K562 (cell line): ENCODE data around the gene ARHGAP24. TPM values are rescaled to one million over a fixed set of nuclear protein-coding genes. Genes with fewer than 3 reads are reported as not detected.

Source experiments
- CBFB ChIP-seq: sonication (generic); formaldehyde crosslinking; IDR thresholded peaks from 2 replicates; pipeline ENCODE4 v1.4.0; 2020; ENCODE audit warnings: mild to moderate bottlenecking, missing genetic modification reagents
- DEAF1 ChIP-seq: fragments of 450-650 bp; formaldehyde crosslinking; IDR thresholded peaks from 2 replicates; pipeline ENCODE4 v1.4.0; 2020; ENCODE audit warnings: mild to moderate bottlenecking, moderate library complexity
- REST ChIP-seq, 2 experiments: fragments of 450-650 bp; formaldehyde crosslinking in 1 of 2; IDR thresholded peaks; 2 replicates each; pipeline versions ENCODE4 v1.4.0 to v1.6.1; 2014 to 2020; ENCODE audit warnings: mild to moderate bottlenecking in 2 of 2, borderline replicate concordance in 1 of 2, low read depth in 1 of 2
- RFX7 ChIP-seq: fragments of 250-450 bp; sonication (Bioruptor Pico); IDR thresholded peaks from 2 replicates; pipeline ENCODE4 v1.5.1; 2021; ENCODE audit warnings: mild to moderate bottlenecking
- SMARCA5 ChIP-seq: fragments of 450-650 bp; IDR thresholded peaks from 2 replicates; pipeline ENCODE4 v1.6.1; 2016
- XRCC3 ChIP-seq: fragments of 450-650 bp; IDR thresholded peaks from 2 replicates; pipeline ENCODE4 v1.6.1; 2017; ENCODE audit warnings: mild to moderate bottlenecking, moderate library complexity
- ZNF184 ChIP-seq: sonication (generic); formaldehyde crosslinking; IDR thresholded peaks from 2 replicates; pipeline ENCODE4 v1.5.0; 2020; ENCODE audit warnings: missing genetic modification reagents
- polyA plus RNA-seq, 8 experiments: library from polyadenylated mRNA; depleted of rRNA in 4 of 8; stranded (reverse) in 5 of 8; unstranded in 3 of 8; fragments of >200 nt; fragmentation: Nextera tagmentation in 2 of 8; fragmentation: Illumina TruSeq in 1 of 8; extraction: Ambion mirVana in 2 of 8; extraction: Trizol in 1 of 8; gene quantifications; 2 replicates each; pipeline versions ENCODE4 v1.2.1 to v1.2.3, GENCODE V29; 2011 to 2014; ENCODE audit warnings: inconsistent platforms in 1 of 8, missing spikeins in 1 of 8
- total RNA-seq, 7 experiments: library from RNA; depleted of rRNA in 6 of 7; stranded (reverse); fragments of >200 nt in 6 of 7; fragmentation: Illumina TruSeq in 2 of 7; extraction: Trizol in 2 of 7; gene quantifications; 2 replicates each; pipeline versions ENCODE4 v1.2.1 to v1.2.3, GENCODE V29; 2011 to 2021; ENCODE audit warnings: low replicate concordance in 1 of 7

The ARHGAP24 gene
- total and polyA plus RNA-seq, 9 of the 15 experiments (the other 6 are each of a cell fraction or from before 2014, with no cell fraction given), result 8.0 to 22.6 (median 14.0) TPM

- no peak for TF ChIP-seq REST (IDR thresholded peaks at IDR 0.05; ENCODE audit: borderline replicate concordance)
- TF ChIP-seq REST (CRISPR knock-in tag; IDR thresholded peaks at IDR 0.05; ENCODE audit: low read depth), result no peak
- TF ChIP-seq XRCC3, result no peak
- no peak for TF ChIP-seq RFX7
- no peak for TF ChIP-seq DEAF1
- no peak for TF ChIP-seq SMARCA5
- no peak for TF ChIP-seq ZNF184
- no peak for TF ChIP-seq CBFB (CRISPR knock-in tag)
Observed at GRCh38 chr4:85939595-85939994, 464.6 kb downstream of the ARHGAP24 start (continued).
